Neural progenitor cell (in vitro differentiated cells): ENCODE measurements around the gene LARP1. TPM values are rescaled to one million over a fixed set of nuclear protein-coding genes. Genes with fewer than 3 reads are reported as not detected.
A peak's percentile ranks its signal among the peaks of the same experiment; 100 is the strongest.

Source experiments
- DNase-seq: peaks from one replicate; pipeline ENCODE4 v3.0.0-alpha.2; 2016; ENCODE audit warnings: low spot score
- H2AFZ ChIP-seq: fragments of 200-600 bp; sonication (generic); replicated peaks from 2 replicates; pipeline ENCODE4 v1.6.1; 2016; ENCODE audit warnings: antibody characterized with exemption
- H3F3A ChIP-seq: fragments of 200-600 bp; sonication (generic); 2 replicates; pipeline ENCODE4 v1.6.1; 2016; ENCODE audit warnings: antibody characterized with exemption, low read depth
- H3K27ac ChIP-seq: fragments of 200-600 bp; sonication (generic); 2 replicates; pipeline ENCODE4 v1.5.1; 2016; ENCODE audit warnings: mild to moderate bottlenecking
- H3K27me3 ChIP-seq: fragments of 200-600 bp; sonication (generic); 2 replicates; pipeline ENCODE4 v1.6.1; 2016; ENCODE audit warnings: mild to moderate bottlenecking, moderate library complexity
- H3K36me3 ChIP-seq: fragments of 200-600 bp; sonication (generic); 2 replicates; pipeline ENCODE4 v1.5.1; 2016
- H3K4me1 ChIP-seq: fragments of 200-600 bp; sonication (generic); 2 replicates; pipeline ENCODE4 v1.6.1; 2016; ENCODE audit warnings: mixed run types
- H3K4me2 ChIP-seq: fragments of 200-600 bp; sonication (generic); 2 replicates; pipeline ENCODE4 v1.6.1; 2016
- H3K4me3 ChIP-seq: fragments of 200-600 bp; sonication (generic); 2 replicates; pipeline ENCODE4 v1.5.1; 2016
- H3K79me2 ChIP-seq: fragments of 200-600 bp; sonication (generic); 2 replicates; pipeline ENCODE4 v1.6.1; 2016; ENCODE audit warnings: low read depth
- H3K9ac ChIP-seq: fragments of 200-600 bp; sonication (generic); 2 replicates; pipeline ENCODE4 v1.6.1; 2016
- H3K9me3 ChIP-seq: fragments of 200-600 bp; sonication (generic); 2 replicates; pipeline ENCODE4 v1.5.1; 2016; ENCODE audit warnings: low read depth
- H4K20me1 ChIP-seq: fragments of 200-600 bp; sonication (generic); 2 replicates; pipeline ENCODE4 v1.6.1; 2016; ENCODE audit warnings: low read depth
- H3K27ac Mint-ChIP-seq: 3 replicates; pipeline ENCODE4 v1.8.0; 2021; ENCODE audit warnings: mixed read lengths
- H3K27me3 Mint-ChIP-seq: 2 replicates; pipeline ENCODE4 v1.8.0; 2022; ENCODE audit warnings: low read depth, mild to moderate bottlenecking, inconsistent platforms, moderate library complexity, mixed read lengths; ENCODE audit not compliant: insufficient read depth
- H3K36me3 Mint-ChIP-seq: 3 replicates; pipeline ENCODE4 v1.8.0; 2021; ENCODE audit warnings: mixed read lengths
- H3K4me1 Mint-ChIP-seq: 3 replicates; pipeline ENCODE4 v1.8.0; 2021; ENCODE audit warnings: mixed read lengths
- H3K4me3 Mint-ChIP-seq: 3 replicates; pipeline ENCODE4 v1.8.0; 2021; ENCODE audit warnings: mild to moderate bottlenecking, moderate library complexity, mixed read lengths
- H3K9me3 Mint-ChIP-seq: 3 replicates; pipeline ENCODE4 v1.8.0; 2020; ENCODE audit warnings: mixed read lengths
- EZH2 ChIP-seq: fragments of 200-600 bp; sonication (generic); IDR thresholded peaks from 2 replicates; pipeline ENCODE4 v1.6.1; 2017; ENCODE audit warnings: antibody characterized with exemption, mild to moderate bottlenecking, moderate library complexity
- EZH2phosphoT487 ChIP-seq: fragments of 200-600 bp; sonication (generic); IDR thresholded peaks from 2 replicates; pipeline ENCODE4 v1.6.1; 2017; ENCODE audit warnings: antibody characterized with exemption
- total RNA-seq: library from RNA; depleted of rRNA; stranded (reverse); fragments of >200 nt; gene quantifications from 2 replicates; pipeline ENCODE4 v1.2.3, GENCODE V29; 2015; ENCODE audit warnings: low replicate concordance
- TF ChIP-seq, protein P1 (sequence below): fragments of 200-600 bp; sonication (generic); IDR thresholded peaks from 2 replicates; pipeline ENCODE4 v1.5.1; 2017; ENCODE audit warnings: antibody characterized with exemption, mild to moderate bottlenecking

LARP1 gene
- total RNA-seq, 1 donor from 2014 or later = 53.8 TPM

DNA sequence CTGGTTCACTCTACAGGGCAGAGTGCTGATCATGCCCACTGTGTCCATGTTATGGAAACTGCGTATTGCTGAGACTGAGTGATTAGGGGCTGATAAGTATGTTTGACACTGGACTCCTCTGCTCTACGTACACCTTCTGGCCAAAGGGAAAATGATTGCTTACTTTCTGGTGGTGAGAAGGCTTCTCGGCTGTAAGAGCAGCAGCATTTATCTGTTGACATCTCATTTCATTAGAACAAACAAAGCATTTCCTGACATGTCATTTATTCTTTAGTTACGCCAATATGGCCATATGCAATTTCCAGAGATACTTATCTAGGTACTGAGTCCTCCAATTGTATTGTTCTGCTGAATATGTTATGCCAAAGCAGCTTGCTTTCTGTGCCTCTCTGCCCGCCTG lies 89.6 kb downstream of the LARP1 start:
- H4K20me1 ChIP-seq = no peaks in the 10 kb centered on the region
- H3K36me3 ChIP-seq = no peaks in the 10 kb centered on the region
- DNase-seq = no peak
- Mint-ChIP-seq H3K36me3 (peaks cover 1% of the 10 kb centered on the region), H3K27ac (no peak overlapping the region), H3K4me3 (no peak overlapping the region), H3K27me3 (peaks cover 3% of the 10 kb centered on the region), H3K9me3 (no peaks in the 10 kb centered on the region), H3K4me1 (peaks cover 8% of the 10 kb centered on the region)
- H3K4me3 ChIP-seq = no peak overlapping the region
- H3K9ac ChIP-seq = no peak overlapping the region
- H3K4me1 ChIP-seq = no peaks in the 10 kb centered on the region
- no peak for TF ChIP-seq EZH2phosphoT487
- no peaks in the 10 kb centered on the region for H3K9me3 ChIP-seq
- H3K4me2 ChIP-seq = no peak overlapping the region
- H3K27me3 ChIP-seq = no peaks in the 10 kb centered on the region
- no peak overlapping the region for H2AFZ ChIP-seq
- no peak overlapping the region for H3K27ac ChIP-seq
- H3F3A ChIP-seq = peaks cover 2% of the 10 kb centered on the region
- H3K79me2 ChIP-seq = no peaks in the 10 kb centered on the region

DNA sequence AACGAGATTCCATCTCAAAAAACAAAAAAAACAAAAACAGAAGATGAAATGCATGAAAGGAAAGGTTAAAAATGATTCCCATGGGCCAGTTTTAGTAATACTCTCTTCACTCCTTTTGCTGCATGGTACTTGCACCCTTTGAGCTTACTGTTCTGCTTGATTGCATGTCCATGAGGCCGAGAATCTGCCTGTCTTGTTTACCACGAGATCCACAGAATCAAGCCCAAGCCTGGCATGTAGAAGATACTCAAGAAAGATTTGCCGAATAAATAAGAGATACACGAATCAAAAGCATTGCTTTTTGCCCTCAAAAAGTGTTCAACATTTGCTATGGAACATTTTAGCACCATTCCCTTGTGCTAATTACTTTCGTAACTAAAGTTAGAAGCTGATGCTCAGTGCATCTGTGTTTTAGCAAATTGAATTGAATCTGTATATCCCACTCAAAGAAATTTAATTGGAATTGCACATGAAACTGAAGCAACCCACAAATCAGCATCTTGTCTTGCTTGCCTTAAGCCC lies 94.1 kb downstream of the LARP1 start:
- Histone ChIP-seq H3K4me1 (peaks cover 6% of the 10 kb centered on the region), H3K27me3 (no peaks in the 10 kb centered on the region), H3K9me3 (no peaks in the 10 kb centered on the region), H2AFZ (peak overlapping the region; percentile 83), H3K9ac (no peak overlapping the region), H3K27ac (no peak overlapping the region), H3K4me2 (peak overlapping the region; percentile 79), H3K79me2 (no peaks in the 10 kb centered on the region), H4K20me1 (no peaks in the 10 kb centered on the region), H3K36me3 (no peaks in the 10 kb centered on the region), H3K4me3 (peak overlapping the region; percentile 47), H3F3A (peaks cover 18% of the 10 kb centered on the region)
- H3K36me3 Mint-ChIP-seq = peaks cover 1% of the 10 kb centered on the region
- TF ChIP-seq EZH2 (no peak), EZH2phosphoT487 (no peak)
- TF ChIP-seq, protein P1, sequence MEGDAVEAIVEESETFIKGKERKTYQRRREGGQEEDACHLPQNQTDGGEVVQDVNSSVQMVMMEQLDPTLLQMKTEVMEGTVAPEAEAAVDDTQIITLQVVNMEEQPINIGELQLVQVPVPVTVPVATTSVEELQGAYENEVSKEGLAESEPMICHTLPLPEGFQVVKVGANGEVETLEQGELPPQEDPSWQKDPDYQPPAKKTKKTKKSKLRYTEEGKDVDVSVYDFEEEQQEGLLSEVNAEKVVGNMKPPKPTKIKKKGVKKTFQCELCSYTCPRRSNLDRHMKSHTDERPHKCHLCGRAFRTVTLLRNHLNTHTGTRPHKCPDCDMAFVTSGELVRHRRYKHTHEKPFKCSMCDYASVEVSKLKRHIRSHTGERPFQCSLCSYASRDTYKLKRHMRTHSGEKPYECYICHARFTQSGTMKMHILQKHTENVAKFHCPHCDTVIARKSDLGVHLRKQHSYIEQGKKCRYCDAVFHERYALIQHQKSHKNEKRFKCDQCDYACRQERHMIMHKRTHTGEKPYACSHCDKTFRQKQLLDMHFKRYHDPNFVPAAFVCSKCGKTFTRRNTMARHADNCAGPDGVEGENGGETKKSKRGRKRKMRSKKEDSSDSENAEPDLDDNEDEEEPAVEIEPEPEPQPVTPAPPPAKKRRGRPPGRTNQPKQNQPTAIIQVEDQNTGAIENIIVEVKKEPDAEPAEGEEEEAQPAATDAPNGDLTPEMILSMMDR = no peak
- H3K4me1 Mint-ChIP-seq = peaks cover 25% of the 10 kb centered on the region
- H3K27ac Mint-ChIP-seq = peak overlapping the region; percentile 98
- peak overlapping the region; percentile 90 for H3K4me3 Mint-ChIP-seq
- no peak for DNase-seq
- H3K27me3 Mint-ChIP-seq = peaks cover 2% of the 10 kb centered on the region
- H3K9me3 Mint-ChIP-seq = no peaks in the 10 kb centered on the region

DNA sequence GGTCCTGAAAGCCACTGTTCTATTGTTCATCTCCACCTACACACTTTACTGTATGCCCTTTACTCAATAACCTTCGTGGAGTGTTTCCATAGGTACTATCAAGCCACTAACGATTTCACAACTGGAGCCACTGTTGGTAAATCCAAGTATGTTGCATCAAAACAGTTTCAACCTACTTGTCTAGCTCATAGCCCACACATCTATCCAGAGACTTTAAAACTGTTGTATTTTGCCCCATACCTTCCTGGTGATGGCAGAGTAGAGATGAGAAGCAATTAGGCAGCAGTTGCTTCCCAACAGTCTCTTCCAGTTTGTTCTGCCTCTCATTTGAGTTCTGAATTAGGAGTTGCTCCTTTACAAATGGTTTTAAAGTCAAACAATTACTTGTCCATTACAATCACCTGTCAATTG lies 94.6 kb downstream of the LARP1 start:
- Histone ChIP-seq H3K4me3 (peak overlapping the region; percentile 47), H3K36me3 (no peaks in the 10 kb centered on the region), H3K9me3 (no peaks in the 10 kb centered on the region), H3K9ac (no peak overlapping the region), H3K4me2 (peak overlapping the region; percentile 79), H3K27me3 (no peaks in the 10 kb centered on the region), H3K79me2 (no peaks in the 10 kb centered on the region), H2AFZ (peak overlapping the region; percentile 83), H3K4me1 (peaks cover 6% of the 10 kb centered on the region), H4K20me1 (no peaks in the 10 kb centered on the region), H3F3A (peaks cover 18% of the 10 kb centered on the region), H3K27ac (no peak overlapping the region)
- peak overlapping the region; percentile 90 for H3K4me3 Mint-ChIP-seq
- peaks cover 2% of the 10 kb centered on the region for H3K27me3 Mint-ChIP-seq
- H3K4me1 Mint-ChIP-seq = peaks cover 25% of the 10 kb centered on the region
- no peaks in the 10 kb centered on the region for H3K9me3 Mint-ChIP-seq
- peak overlapping the region; percentile 98 for H3K27ac Mint-ChIP-seq
- H3K36me3 Mint-ChIP-seq = peaks cover 1% of the 10 kb centered on the region
- TF ChIP-seq EZH2phosphoT487 (no peak), EZH2 (no peak)
- TF ChIP-seq, protein P1 = no peak
- no peak for DNase-seq

DNA sequence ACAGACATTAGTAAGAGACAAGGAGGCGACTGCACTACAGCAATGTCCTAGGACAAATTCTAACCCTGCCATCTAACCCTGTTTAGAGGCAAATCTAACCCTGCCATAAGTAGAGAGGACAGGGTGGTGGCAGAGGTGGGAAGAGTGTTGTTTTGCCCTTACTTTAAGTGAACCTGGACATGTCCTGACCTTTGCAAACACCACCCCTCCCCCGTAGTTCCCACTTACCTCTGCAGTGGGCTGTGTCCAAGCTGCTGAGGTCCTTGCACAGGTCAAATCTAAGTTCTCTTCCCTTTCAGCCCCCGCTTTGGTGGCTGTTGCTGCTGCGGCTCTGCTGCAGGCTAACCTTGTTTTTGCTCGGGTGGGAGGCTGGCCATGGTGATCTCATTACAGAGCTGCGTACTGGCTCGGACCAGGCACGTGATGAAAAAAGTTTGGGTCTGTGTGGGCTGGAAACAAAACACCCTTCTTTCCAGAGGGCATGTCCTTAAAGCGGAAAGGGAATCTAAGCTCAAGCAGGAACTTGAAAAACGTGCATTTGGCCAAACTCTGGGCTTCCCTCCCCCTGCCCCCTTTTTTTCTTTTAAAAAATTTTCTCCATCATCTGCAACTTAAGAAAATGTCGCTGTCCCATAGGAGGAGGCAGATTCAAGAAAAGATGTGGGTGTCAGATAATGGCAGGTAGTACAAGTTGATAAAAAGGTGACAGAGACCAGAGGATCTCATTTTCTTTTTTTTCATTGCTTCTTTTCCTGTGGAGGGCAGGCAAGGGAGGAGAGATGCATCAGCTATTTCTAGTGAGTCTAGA lies 95.3 kb downstream of the LARP1 start, which contains the start of gene FAXDC2:
Gene FAXDC2, minus strand, starts transcription at position 349 of the 808 bp plus-strand sequence. CDS start 12,425 bp downstream, outside the sequence.
- H2AFZ ChIP-seq = peak within 1 kb of the TSS; percentile 83
- Mint-ChIP-seq H3K27ac (peak within 1 kb of the TSS; percentile 98), H3K9me3 (no peaks in the 10 kb centered on the region), H3K4me1 (peaks cover 25% of the 10 kb centered on the region), H3K4me3 (peak within 1 kb of the TSS; percentile 90), H3K36me3 (peaks cover 1% of the 10 kb centered on the region), H3K27me3 (peaks cover 2% of the 10 kb centered on the region)
- H4K20me1 ChIP-seq = no peaks in the 10 kb centered on the region
- H3K27me3 ChIP-seq = no peaks in the 10 kb centered on the region
- H3K36me3 ChIP-seq = no peaks in the 10 kb centered on the region
- no peak within 1 kb of the TSS for H3K9ac ChIP-seq
- no peaks in the 10 kb centered on the region for H3K9me3 ChIP-seq
- TF ChIP-seq EZH2phosphoT487 (no peak), EZH2 (no peak)
- TF ChIP-seq, protein P1 = no peak
- peaks cover 6% of the 10 kb centered on the region for H3K4me1 ChIP-seq
- no peaks in the 10 kb centered on the region for H3K79me2 ChIP-seq
- peak within 1 kb of the TSS; percentile 79 for H3K4me2 ChIP-seq
- peaks cover 18% of the 10 kb centered on the region for H3F3A ChIP-seq
- H3K27ac ChIP-seq = no peak within 1 kb of the TSS
- H3K4me3 ChIP-seq = peak within 1 kb of the TSS; percentile 47
- peak; percentile 75 for DNase-seq
